Gastroesophageal sphincter (tissue), 4 donors: ENCODE results near the gene C9. TPM values are rescaled to one million over a fixed set of nuclear protein-coding genes. Genes with fewer than 3 reads are reported as not detected.
A peak's percentile ranks its signal among the peaks of the same experiment; 100 is the strongest.

Source experiments
- ATAC-seq: fragments of 150-250 bp; one replicate; pipeline ENCODE4 v1.9.1; 2016; ENCODE audit warnings: mild to moderate bottlenecking, moderate library complexity
- H3K27ac ChIP-seq, 4 donors: fragments of 200-600 bp; sonication (generic) in 3 of 4; 1 replicate in 3 of 4; 2 replicates in 1 of 4; pipeline ENCODE4 v1.5.1; 2016 to 2019
- H3K27me3 ChIP-seq: fragments of 200-600 bp; sonication (generic); one replicate; pipeline ENCODE4 v1.5.1; 2019
- H3K36me3 ChIP-seq, 2 donors: fragments of 200-600 bp; sonication (generic); one replicate each; pipeline ENCODE4 v1.5.1; 2019; ENCODE audit warnings: control low read depth in 1 of 2
- H3K4me1 ChIP-seq, 3 donors: fragments of 200-600 bp; sonication (generic); 1 replicate in 2 of 3; 2 replicates in 1 of 3; pipeline ENCODE4 v1.5.1; 2016 to 2019; ENCODE audit warnings: control low read depth in 2 of 3
- H3K4me3 ChIP-seq, 2 donors: fragments of 200-600 bp; sonication (generic); one replicate each; pipeline ENCODE4 v1.5.1; 2019; ENCODE audit warnings: mild to moderate bottlenecking in 1 of 2, moderate library complexity in 1 of 2
- H3K9me3 ChIP-seq, 3 donors: fragments of 200-600 bp; sonication (generic); one replicate each; pipeline ENCODE4 v1.5.1; 2017 to 2019; ENCODE audit warnings: control low read depth in 2 of 3
- EP300 ChIP-seq: sonication (generic); formaldehyde crosslinking; IDR thresholded peaks from one replicate; pipeline ENCODE4 v1.6.1; 2017; ENCODE audit warnings: antibody characterized with exemption, mild to moderate bottlenecking
- POLR2A ChIP-seq, 2 donors: fragments of 450-650 bp; IDR thresholded peaks; one replicate each; pipeline ENCODE4 v1.6.1; 2017; ENCODE audit warnings: antibody characterized with exemption in 2 of 2, mild to moderate bottlenecking in 2 of 2, moderate library complexity in 1 of 2
- POLR2AphosphoS5 ChIP-seq: sonication (generic); formaldehyde crosslinking; IDR thresholded peaks from one replicate; pipeline ENCODE4 v1.6.1; 2017; ENCODE audit warnings: antibody characterized with exemption
- WGBS, 2 donors: methylation state at CpG; one replicate each; pipeline ENCODE4 v1.1.5; 2018; ENCODE audit warnings: low coverage in 1 of 2; 5-methylcytosine and 5-hydroxymethylcytosine counted together
- total RNA-seq, 4 donors: library from RNA; depleted of rRNA; stranded (reverse); fragments of >200 nt; gene quantifications; one replicate each; pipeline ENCODE4 v1.1.0, GENCODE V29; 2016
- TF ChIP-seq, protein P1 (sequence below), 4 experiments: fragments of 200-600 bp in 2 of 4; fragments of 450-650 bp in 2 of 4; sonication (generic) in 1 of 4; IDR thresholded peaks; one replicate each; pipeline ENCODE4 v1.5.1; 2017 to 2019; ENCODE audit warnings: antibody characterized with exemption in 4 of 4, mild to moderate bottlenecking in 2 of 4, moderate library complexity in 2 of 4

C9 gene
- total RNA-seq, 4 donors from 2014 or later: not detected

DNA sequence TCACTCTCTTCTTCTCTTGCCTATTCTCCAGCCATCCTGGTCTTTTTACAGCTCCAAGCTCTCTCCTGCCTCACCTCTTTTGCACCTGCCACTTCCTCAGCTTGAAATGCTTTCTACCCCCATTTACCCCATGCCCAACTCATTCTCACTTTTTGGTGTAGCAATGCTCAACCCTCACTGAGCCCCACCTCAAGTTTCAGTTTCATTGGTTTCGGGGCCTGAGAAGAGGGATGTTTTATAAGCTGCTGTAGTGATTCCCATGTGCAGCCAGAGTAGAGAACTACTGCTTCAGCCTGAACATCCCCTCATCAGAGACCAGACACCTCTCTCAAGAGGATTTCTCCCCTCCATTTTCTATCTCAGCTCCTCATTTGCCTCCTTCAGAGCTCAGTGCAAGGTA, 99.8 kb downstream of the C9 start:
- no peak for TF ChIP-seq POLR2AphosphoS5
- TF ChIP-seq EP300: no peak
- TF ChIP-seq, protein P1, sequence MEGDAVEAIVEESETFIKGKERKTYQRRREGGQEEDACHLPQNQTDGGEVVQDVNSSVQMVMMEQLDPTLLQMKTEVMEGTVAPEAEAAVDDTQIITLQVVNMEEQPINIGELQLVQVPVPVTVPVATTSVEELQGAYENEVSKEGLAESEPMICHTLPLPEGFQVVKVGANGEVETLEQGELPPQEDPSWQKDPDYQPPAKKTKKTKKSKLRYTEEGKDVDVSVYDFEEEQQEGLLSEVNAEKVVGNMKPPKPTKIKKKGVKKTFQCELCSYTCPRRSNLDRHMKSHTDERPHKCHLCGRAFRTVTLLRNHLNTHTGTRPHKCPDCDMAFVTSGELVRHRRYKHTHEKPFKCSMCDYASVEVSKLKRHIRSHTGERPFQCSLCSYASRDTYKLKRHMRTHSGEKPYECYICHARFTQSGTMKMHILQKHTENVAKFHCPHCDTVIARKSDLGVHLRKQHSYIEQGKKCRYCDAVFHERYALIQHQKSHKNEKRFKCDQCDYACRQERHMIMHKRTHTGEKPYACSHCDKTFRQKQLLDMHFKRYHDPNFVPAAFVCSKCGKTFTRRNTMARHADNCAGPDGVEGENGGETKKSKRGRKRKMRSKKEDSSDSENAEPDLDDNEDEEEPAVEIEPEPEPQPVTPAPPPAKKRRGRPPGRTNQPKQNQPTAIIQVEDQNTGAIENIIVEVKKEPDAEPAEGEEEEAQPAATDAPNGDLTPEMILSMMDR (IDR thresholded peaks at IDR 0.05): no peak
- TF ChIP-seq POLR2A (IDR thresholded peaks at IDR 0.05): no peak
- no peak overlapping the region for H3K4me3 ChIP-seq
- H3K27me3 ChIP-seq: no peaks in the 10 kb centered on the region
- no peak for ATAC-seq
- H3K27ac ChIP-seq: no peak overlapping the region
- H3K9me3 ChIP-seq: no peaks in the 10 kb centered on the region
- no peaks in the 10 kb centered on the region for H3K36me3 ChIP-seq
- 63% methylated on average over 1 of the region's 1 CpG; no CpG with 5 or more reads in 1 of the 2 donors for WGBS, 2 donors
- H3K4me1 ChIP-seq: no peaks in the 10 kb centered on the region

- ATAC-seq: no peak
- 91 to 92% methylated on average over 2 of the region's 2 CpGs for WGBS, 2 donors
- Histone ChIP-seq H3K9me3 (no peaks in the 10 kb centered on the region), H3K36me3 (no peaks in the 10 kb centered on the region), H3K27me3 (no peaks in the 10 kb centered on the region), H3K4me3 (no peak overlapping the region), H3K27ac (no peak overlapping the region), H3K4me1 (no peaks in the 10 kb centered on the region)
- TF ChIP-seq, protein P1 (IDR thresholded peaks at IDR 0.05): no peak
- no peak for TF ChIP-seq POLR2AphosphoS5
- no peak for TF ChIP-seq EP300
- TF ChIP-seq POLR2A (IDR thresholded peaks at IDR 0.05): no peak
Measured at GRCh38 chr5:39262981-39263380, 101.3 kb downstream of the C9 start.

DNA sequence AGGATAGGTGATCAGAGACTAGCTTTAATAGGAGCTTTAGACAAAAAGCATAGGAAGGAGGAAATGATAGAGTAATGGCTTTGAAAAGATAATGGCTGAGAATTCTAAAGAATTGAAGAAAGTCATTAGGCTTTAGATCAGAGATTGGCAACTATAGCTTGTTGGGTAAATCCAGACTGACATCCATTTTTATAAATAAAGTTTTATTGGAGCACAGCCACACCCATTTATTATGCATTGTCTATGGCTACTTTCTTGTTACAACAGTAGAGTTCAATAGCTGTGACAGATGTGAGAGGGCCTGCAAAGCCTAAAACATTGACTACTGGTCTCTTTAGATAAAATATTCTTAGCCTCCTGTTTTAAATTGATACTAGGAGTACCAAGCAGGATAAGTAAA, 104.2 kb downstream of the C9 start:
- H3K9me3 ChIP-seq: no peaks in the 10 kb centered on the region
- H3K4me1 ChIP-seq: no peaks in the 10 kb centered on the region
- H3K4me3 ChIP-seq: no peak overlapping the region
- H3K27ac ChIP-seq: no peak overlapping the region
- no peak for ATAC-seq
- TF ChIP-seq POLR2AphosphoS5 (no peak), POLR2A (IDR thresholded peaks at IDR 0.05) (no peak), EP300 (no peak)
- TF ChIP-seq, protein P1 (IDR thresholded peaks at IDR 0.05): no peak
- H3K36me3 ChIP-seq: no peaks in the 10 kb centered on the region
- H3K27me3 ChIP-seq: no peaks in the 10 kb centered on the region

GRCh38 chr5:39257554-39257953, 106.7 kb downstream of the C9 start:
- 94% methylated on average over 3 of the region's 3 CpGs for WGBS, 2 donors
- Histone ChIP-seq H3K9me3 (no peaks in the 10 kb centered on the region), H3K36me3 (no peaks in the 10 kb centered on the region), H3K4me3 (no peak overlapping the region), H3K27ac (no peak overlapping the region), H3K4me1 (no peaks in the 10 kb centered on the region), H3K27me3 (no peaks in the 10 kb centered on the region)
- no peak for TF ChIP-seq POLR2AphosphoS5
- no peak for TF ChIP-seq POLR2A (IDR thresholded peaks at IDR 0.05)
- TF ChIP-seq, protein P1 (IDR thresholded peaks at IDR 0.05): no peak
- TF ChIP-seq EP300: no peak
- ATAC-seq: no peak

DNA sequence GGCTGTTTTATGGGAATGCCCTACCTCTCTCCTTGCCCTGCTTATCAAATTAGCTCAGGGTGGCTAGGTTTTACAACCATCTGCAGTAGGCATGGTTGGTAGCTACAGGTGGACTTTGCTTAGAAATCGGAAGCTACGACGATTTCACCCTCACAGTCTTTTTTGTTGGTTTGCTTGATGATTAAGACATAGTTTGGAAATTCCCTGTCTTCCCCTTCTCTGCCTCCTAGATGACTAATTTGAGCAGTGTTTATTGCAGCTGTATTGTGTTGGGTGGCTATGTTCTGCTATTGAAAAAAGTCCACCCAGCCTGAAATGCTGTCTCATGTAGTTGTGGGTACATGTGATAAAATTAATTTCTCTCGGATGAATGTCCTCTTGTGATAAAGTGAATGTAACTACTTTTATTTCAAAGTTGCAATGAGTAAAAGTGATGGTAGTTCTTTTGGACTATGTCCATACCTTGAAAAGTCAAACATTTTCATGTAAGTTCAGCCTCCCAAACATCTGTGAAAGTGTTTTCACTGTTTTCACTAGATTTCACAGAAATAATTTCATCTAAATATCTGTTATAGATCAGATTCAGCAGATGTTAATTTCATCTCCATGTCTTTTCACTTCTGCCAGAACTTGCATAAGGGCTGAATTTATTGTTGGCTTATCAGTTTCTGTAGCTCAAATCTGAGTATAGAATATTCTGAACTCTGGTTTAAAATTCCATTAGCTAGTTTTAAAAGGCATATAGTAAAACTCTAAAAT, 107.6 kb downstream of the C9 start:
- H3K9me3 ChIP-seq: no peaks in the 10 kb centered on the region
- no peaks in the 10 kb centered on the region for H3K36me3 ChIP-seq
- H3K4me3 ChIP-seq: no peak overlapping the region
- H3K4me1 ChIP-seq: no peaks in the 10 kb centered on the region
- ATAC-seq: peak; percentile 63
- H3K27ac ChIP-seq: no peak overlapping the region
- 17 to 26% methylated on average over 4 of the region's 4 CpGs for WGBS, 2 donors
- TF ChIP-seq POLR2A (IDR thresholded peaks at IDR 0.05) (no peak), EP300 (no peak), POLR2AphosphoS5 (no peak)
- TF ChIP-seq, protein P1 (IDR thresholded peaks at IDR 0.05): no peak
- H3K27me3 ChIP-seq: no peaks in the 10 kb centered on the region
